Large intestine (tissue), 3 donors: Measurements from ENCODE around the gene CSTPP1. TPM values are rescaled to one million over a fixed set of nuclear protein-coding genes. Genes with fewer than 3 reads are reported as not detected.
"Not testable (repeated sequence)": the region's sequence is repeated elsewhere in the genome, so short reads cannot be mapped to it uniquely, and the experiment has no call there.

Source experiments
- DNase-seq, 2 donors: peaks; one replicate each; pipeline versions ENCODE4 v3.0.0 to v3.0.0-alpha.2; 2013
- H3K27ac ChIP-seq: one replicate; pipeline ENCODE4 v1.5.1; 2013; ENCODE audit warnings: low read length
- H3K27me3 ChIP-seq: 2 replicates; pipeline ENCODE4 v1.6.1; 2013; ENCODE audit warnings: low read length; ENCODE audit not compliant: control insufficient read depth, insufficient read depth
- H3K36me3 ChIP-seq: 2 replicates; pipeline ENCODE4 v1.6.1; 2013; ENCODE audit warnings: low read length; ENCODE audit not compliant: control insufficient read depth, insufficient read depth
- H3K4me1 ChIP-seq: one replicate; pipeline ENCODE4 v1.6.1; 2013; ENCODE audit warnings: low read length; ENCODE audit not compliant: control insufficient read depth, insufficient read depth
- H3K4me3 ChIP-seq: one replicate; pipeline ENCODE4 v1.5.1; 2013; ENCODE audit warnings: low read length
- H3K9me3 ChIP-seq: one replicate; pipeline ENCODE4 v1.6.1; 2013; ENCODE audit warnings: mild to moderate bottlenecking, low read depth, low read length, moderate library complexity; ENCODE audit not compliant: control insufficient read depth
- WGBS: methylation state at CpG from one replicate; pipeline ENCODE4 v1.1.5; 2013; ENCODE audit warnings: low lambda C conversion rate; ENCODE audit not compliant: insufficient coverage; 5-methylcytosine and 5-hydroxymethylcytosine counted together
- polyA plus RNA-seq: library from polyadenylated mRNA; unstranded; fragments of 120-200 nt; gene quantifications from one replicate; pipeline ENCODE4 v1.2.1, GENCODE V29; 2013

The CSTPP1 gene
- polyA plus RNA-seq, 1 donor, result 32.9 TPM

GRCh38 chr11:47106798-47107411 lies 170.3 kb downstream of the CSTPP1 start:
- no peaks in the 10 kb centered on the region for H3K27me3 ChIP-seq
- no peak overlapping the region for H3K27ac ChIP-seq

GRCh38 chr11:47107744-47108143 lies 171.2 kb downstream of the CSTPP1 start:
- H3K27ac ChIP-seq, result no peak overlapping the region
- 83% methylated on average over 1 of the region's 6 CpGs for WGBS
- H3K27me3 ChIP-seq, result no peaks in the 10 kb centered on the region
- no peaks in the 10 kb centered on the region for H3K36me3 ChIP-seq
- peaks cover 5% of the 10 kb centered on the region for H3K4me1 ChIP-seq
- no peaks in the 10 kb centered on the region for H3K9me3 ChIP-seq
- DNase-seq, result no peak
- H3K4me3 ChIP-seq, result no peak overlapping the region

More at GRCh38 chr11:47106798-47107411, 170.3 kb downstream of the CSTPP1 start:
- no peak for DNase-seq
- 100% methylated on average over 1 of the region's 7 CpGs for WGBS
- Histone ChIP-seq H3K36me3 (no peaks in the 10 kb centered on the region), H3K9me3 (no peaks in the 10 kb centered on the region), H3K4me3 (no peak overlapping the region), H3K4me1 (peaks cover 5% of the 10 kb centered on the region)

GRCh38 chr11:47108214-47108613 lies 171.7 kb downstream of the CSTPP1 start:
- H3K4me3 ChIP-seq, result no peak overlapping the region
- no peak overlapping the region for H3K27ac ChIP-seq
- H3K36me3 ChIP-seq, result no peaks in the 10 kb centered on the region
- no peaks in the 10 kb centered on the region for H3K27me3 ChIP-seq
- H3K4me1 ChIP-seq, result peaks cover 5% of the 10 kb centered on the region
- no peaks in the 10 kb centered on the region for H3K9me3 ChIP-seq
- 80% methylated on average over 2 of the region's 4 CpGs for WGBS
- no peak for DNase-seq

GRCh38 chr11:47109051-47109726 lies 172.6 kb downstream of the CSTPP1 start:
- Histone ChIP-seq H3K4me1 (peaks cover 5% of the 10 kb centered on the region), H3K27ac (no peak overlapping the region), H3K4me3 (no peak overlapping the region), H3K36me3 (no peaks in the 10 kb centered on the region), H3K9me3 (no peaks in the 10 kb centered on the region), H3K27me3 (no peaks in the 10 kb centered on the region)
- no peak for DNase-seq
- WGBS, result no CpG with 5 or more reads among the region's 6 CpGs

- Histone ChIP-seq H3K36me3 (no peaks in the 10 kb centered on the region), H3K27me3 (no peaks in the 10 kb centered on the region), H3K4me1 (peaks cover 5% of the 10 kb centered on the region), H3K27ac (no peak overlapping the region), H3K9me3 (no peaks in the 10 kb centered on the region), H3K4me3 (no peak overlapping the region)
- 67% methylated on average over 1 of the region's 3 CpGs for WGBS
- no peak for DNase-seq
Observed at GRCh38 chr11:47109727-47110246, 173.2 kb downstream of the CSTPP1 start.

- 79% methylated on average over 4 of the region's 8 CpGs for WGBS
Observed at GRCh38 chr11:47111318-47111804, 174.8 kb downstream of the CSTPP1 start.

GRCh38 chr11:47112941-47113340 lies 176.4 kb downstream of the CSTPP1 start:
- not testable (repeated sequence) for H3K9me3 ChIP-seq, DNase-seq
- WGBS, result no CpG with 5 or more reads among the region's 4 CpGs

More at GRCh38 chr11:47111318-47111804, 174.8 kb downstream of the CSTPP1 start:
- no peaks in the 10 kb centered on the region for H3K36me3 ChIP-seq
- no peak overlapping the region for H3K4me3 ChIP-seq
- DNase-seq, result no peak
- no peaks in the 10 kb centered on the region for H3K27me3 ChIP-seq
- peaks cover 3% of the 10 kb centered on the region for H3K4me1 ChIP-seq
- H3K9me3 ChIP-seq, result no peaks in the 10 kb centered on the region
- H3K27ac ChIP-seq, result no peak overlapping the region

GRCh38 chr11:47118958-47119688 lies 182.6 kb downstream of the CSTPP1 start:
- H3K36me3 ChIP-seq, H3K27me3 ChIP-seq, H3K9me3 ChIP-seq, H3K27ac ChIP-seq, H3K4me1 ChIP-seq, H3K4me3 ChIP-seq: not testable (repeated sequence)
- no CpG with 5 or more reads among the region's 20 CpGs for WGBS
- peak; percentile 31 to 33 for DNase-seq

More at GRCh38 chr11:47112941-47113340, 176.4 kb downstream of the CSTPP1 start:
- H3K36me3 ChIP-seq, H3K27ac ChIP-seq, H3K4me3 ChIP-seq, H3K27me3 ChIP-seq, H3K4me1 ChIP-seq: not testable (repeated sequence)

- H3K36me3 ChIP-seq, result no peaks in the 10 kb centered on the region
- WGBS, result no CpG with 5 or more reads among the region's 2 CpGs
- no peak overlapping the region for H3K4me3 ChIP-seq
- no peak for DNase-seq
- no peaks in the 10 kb centered on the region for H3K27me3 ChIP-seq
- H3K4me1 ChIP-seq, result no peaks in the 10 kb centered on the region
- H3K9me3 ChIP-seq, result peaks cover 4% of the 10 kb centered on the region
- no peak overlapping the region for H3K27ac ChIP-seq
Observed at GRCh38 chr11:47121056-47121455, 184.5 kb downstream of the CSTPP1 start.

GRCh38 chr11:47121731-47122130 lies 185.2 kb downstream of the CSTPP1 start:
- Histone ChIP-seq H3K4me3 (no peak overlapping the region), H3K4me1 (no peaks in the 10 kb centered on the region), H3K27ac (no peak overlapping the region), H3K27me3 (no peaks in the 10 kb centered on the region), H3K36me3 (no peaks in the 10 kb centered on the region), H3K9me3 (peaks cover 4% of the 10 kb centered on the region)
- WGBS, result no CpG with 5 or more reads among the region's 2 CpGs
- DNase-seq, result no peak
